T-helper 2 cell treated with Interferon-gamma antibody and Interleukin-4, amounts not matched to agents 100 ng/mL and 5 ng/mL, for 36 hours (primary cell): Measurements from ENCODE around the gene ABHD16A. TPM values are rescaled to one million over a fixed set of nuclear protein-coding genes. Genes with fewer than 3 reads are reported as not detected.

Source experiments
- intact Hi-C: fragments of 100-400 bp; cut with micrococcal nuclease; formaldehyde crosslinking; loops from one replicate; pipeline ENCODE4 v1.15.1; 2023
- total RNA-seq: library from RNA; stranded (reverse); gene quantifications from 2 replicates; pipeline ENCODE4 v1.2.3, GENCODE V29; 2022

ABHD16A gene
- total RNA-seq: 53.8 and 54.9 TPM in 2 replicates

GRCh38 chr6:31702819-31703716 lies at the start of gene ABHD16A:
Gene ABHD16A, minus strand, starts transcription at chr6:31703324. Its CDS starts 43 bp downstream, at chr6:31703281.
- intact Hi-C loops: loop anchor here (1.0 to 2.0 kb wide), 8 partner anchors 26 to 194 kb away; partner anchors contain the start of gene EHMT2

DNA sequence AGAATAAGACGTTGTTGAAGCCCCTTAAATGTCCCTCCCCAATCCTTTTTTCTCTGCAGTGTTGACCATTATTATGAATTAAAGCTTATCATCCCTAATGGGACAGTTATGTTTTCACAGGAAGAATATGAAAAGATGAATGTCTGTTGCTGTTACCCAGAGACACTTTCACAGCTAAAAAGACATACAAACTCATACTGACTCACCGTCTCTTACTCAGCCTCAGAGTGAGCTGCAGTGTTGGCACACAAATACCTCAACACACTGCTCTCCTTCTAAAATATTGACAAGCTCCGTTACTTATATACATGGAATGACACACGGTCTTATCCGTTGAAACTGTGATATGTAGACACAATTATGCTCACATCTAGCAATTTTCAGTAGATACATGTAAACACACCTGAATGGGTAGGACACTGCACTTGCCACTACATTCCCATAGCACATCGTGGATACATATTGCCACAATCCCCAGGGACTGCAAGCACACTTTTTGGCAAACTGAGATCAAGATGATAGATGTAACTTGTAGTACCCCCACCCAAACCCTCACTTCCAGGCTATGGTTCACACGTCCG lies 49.7 kb upstream of the ABHD16A start:
- intact Hi-C loops: no loop called here

GRCh38 chr6:31750411-31751022 lies 47.4 kb upstream of the ABHD16A start:
- intact Hi-C loops: no loop called here

DNA sequence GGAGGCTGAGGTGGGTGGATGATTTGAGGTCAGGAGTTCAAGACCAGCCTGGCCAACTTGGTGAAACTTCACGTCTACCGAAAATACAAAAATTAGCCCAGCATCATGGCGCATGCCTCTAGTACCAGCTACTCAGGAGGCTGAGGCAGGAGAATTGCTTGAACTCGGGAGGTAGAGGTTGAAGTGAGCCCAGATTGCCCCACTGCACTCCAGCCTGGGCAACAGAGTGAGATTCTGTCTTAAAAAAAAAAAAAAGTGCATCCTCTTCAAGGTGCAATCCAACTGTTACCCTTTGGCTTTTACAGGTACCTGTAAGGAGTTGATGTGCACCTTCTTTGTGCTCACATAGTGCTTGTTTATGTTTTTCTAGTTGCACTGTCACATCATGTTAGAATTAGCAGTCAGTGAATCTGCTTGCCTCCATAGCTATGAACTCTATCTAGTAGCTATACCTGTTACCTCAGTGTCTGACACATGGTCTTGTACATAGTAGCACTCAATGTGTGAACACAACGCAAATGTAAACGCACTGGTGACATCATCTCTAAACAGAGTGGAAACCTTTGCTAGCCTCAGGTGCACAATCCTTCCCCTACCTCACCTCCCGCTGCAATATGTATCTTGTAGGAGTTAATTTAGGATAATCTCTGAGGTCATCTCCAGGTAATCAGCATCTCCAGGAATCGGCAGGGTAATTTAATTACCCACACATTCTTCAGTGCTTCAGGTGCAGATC lies 46.3 kb upstream of the ABHD16A start:
- intact Hi-C loops: no loop called here

DNA sequence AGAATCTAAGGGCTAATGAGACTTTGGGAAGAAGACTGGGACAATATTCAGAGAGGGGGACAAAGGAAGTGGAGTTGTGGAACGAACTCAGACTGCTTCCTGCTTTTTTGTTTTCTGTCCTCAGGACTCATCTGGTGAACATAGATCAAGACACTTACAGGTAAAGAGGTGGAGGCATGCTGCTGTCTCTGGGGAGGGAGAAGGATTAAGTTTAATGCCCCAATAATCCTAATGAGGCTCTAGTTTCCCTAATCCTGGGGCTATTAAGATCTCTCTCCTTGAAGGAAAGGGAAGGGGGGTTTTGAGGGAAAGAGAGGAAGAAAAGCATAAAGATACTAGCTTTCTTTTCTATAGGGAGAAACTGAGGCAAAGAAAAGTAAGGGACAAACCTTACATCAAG lies 41.3 kb upstream of the ABHD16A start:
- intact Hi-C loops: no loop called here

DNA sequence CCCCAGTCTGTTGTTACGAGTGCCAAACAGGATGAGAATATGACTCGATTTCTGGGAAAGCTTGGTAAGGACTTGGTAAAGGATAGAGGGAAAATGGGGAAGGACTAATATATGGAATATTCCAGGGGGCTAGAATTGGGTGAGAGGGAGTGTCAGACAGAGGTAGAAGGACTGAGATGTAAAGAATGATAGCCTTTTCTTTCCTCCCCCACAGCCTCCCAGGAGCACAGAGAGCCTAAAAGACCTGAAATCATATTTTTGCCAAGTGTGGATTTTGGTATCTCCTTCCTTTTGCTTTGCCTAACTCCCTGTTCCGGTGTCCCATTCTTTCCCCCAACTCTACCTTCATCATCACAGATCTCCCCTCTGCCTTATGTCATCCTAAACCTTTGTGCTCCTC lies 39.8 kb upstream of the ABHD16A start:
- intact Hi-C loops: no loop called here

- intact Hi-C loops: no loop called here
These were observed 38.7 kb upstream of the ABHD16A start for GRCh38 chr6:31741815-31742214.

GRCh38 chr6:31740397-31741223 lies 37.5 kb upstream of the ABHD16A start:
- intact Hi-C loops: no loop called here

DNA sequence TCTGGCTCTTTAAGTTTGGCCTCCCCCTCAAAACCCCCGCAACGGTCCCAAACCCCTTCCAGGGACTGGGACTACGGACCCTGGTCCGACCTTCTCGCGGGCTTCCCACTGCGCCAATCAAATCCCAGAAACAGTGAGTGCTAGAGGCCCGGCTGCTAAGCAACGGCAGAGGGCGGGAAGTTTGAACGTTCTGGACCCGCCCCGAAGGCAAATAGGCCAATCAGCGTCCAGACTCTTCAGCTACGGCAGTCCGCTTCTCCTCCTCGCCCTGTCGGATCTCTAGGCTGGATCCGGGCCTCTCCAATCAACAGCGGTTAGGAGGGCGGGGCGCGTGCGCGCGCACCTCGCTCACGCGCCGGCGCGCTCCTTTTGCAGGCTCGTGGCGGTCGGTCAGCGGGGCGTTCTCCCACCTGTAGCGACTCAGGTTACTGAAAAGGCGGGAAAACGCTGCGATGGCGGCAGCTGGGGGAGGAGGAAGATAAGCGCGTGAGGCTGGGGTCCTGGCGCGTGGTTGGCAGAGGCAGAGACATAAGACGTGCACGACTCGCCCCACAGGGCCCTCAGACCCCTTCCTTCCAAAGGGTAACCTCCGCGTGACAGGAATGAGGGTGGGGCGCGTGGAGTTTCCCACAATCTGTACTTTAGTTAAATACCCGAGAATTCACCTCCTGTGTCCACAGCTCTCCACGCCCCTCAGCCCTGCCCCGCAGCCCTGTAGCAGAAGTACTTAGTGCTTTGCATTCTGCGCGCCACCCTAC lies 36.7 kb upstream of the ABHD16A start, which contains the start of gene MSH5:
Gene MSH5, plus strand, starts transcription at position 367 of the 758 bp plus-strand sequence. CDS start 462 bp downstream, outside the sequence.
- intact Hi-C loops: loop anchor here (1.0 to 10.0 kb wide), 8 partner anchors 37 to 1232 kb away; partner anchors contain the start of genes ABHD16A, AGPAT1, ATP6V1G2 and BAG6

DNA sequence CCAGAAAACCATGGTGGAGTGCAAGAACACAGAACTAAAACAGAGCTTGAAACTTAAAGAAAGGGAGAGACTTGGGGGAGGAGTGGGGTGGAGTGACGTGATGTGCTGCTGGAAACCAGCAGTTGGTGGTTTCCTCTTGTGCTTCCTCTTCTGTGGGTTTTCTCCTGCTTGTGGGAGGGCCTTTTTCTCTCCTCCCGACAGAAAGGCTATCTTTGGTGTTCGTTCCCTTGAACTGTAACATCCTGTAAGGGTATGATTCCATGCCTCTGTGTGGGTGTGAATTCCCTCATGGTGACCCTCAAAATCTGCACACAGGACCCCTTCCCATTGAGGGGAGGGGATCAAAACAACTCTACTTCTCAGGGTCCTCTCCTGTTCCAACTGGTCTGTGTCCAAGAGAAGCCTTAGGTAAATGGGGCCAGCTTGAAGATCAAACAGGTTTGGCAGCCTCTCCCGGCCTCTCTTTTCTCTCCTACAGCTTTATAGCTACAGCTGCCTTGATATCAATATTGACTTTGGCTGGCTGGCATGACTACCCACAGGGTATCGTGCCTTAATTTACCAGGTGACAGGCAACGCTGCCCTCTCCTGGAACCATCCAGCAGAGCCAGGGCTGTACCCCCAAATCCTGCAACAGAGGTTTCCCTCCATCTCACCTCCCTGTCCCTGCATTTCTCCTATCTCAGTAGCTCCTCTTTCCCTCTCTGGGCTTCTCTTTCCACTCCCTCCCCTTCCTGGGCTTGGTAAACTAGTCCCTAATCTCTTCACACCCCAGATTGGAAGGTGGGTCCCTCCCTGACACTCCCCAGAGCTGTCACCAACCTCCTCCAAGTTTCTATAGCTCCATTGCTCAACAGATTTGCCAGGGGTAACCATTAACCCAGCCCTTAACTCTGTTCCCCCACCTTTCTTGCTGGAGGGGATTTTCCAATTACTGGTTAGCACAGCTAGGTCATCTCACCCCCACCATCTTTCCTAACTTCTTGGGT lies 35.2 kb upstream of the ABHD16A start:
- intact Hi-C loops: loop anchor here (1.0 to 10.0 kb wide), 9 partner anchors 9 to 1234 kb away; partner anchors contain the start of genes AGPAT1, ATF6B, ATP6V1G2 and BAG6

GRCh38 chr6:31737315-31737990 lies 34.3 kb upstream of the ABHD16A start:
- intact Hi-C loops: loop anchor here (2.0 to 10.0 kb wide), 5 partner anchors 85 to 1235 kb away; partner anchors contain the start of genes AGPAT1, ATF6B, ATP6V1G2 and BAG6

DNA sequence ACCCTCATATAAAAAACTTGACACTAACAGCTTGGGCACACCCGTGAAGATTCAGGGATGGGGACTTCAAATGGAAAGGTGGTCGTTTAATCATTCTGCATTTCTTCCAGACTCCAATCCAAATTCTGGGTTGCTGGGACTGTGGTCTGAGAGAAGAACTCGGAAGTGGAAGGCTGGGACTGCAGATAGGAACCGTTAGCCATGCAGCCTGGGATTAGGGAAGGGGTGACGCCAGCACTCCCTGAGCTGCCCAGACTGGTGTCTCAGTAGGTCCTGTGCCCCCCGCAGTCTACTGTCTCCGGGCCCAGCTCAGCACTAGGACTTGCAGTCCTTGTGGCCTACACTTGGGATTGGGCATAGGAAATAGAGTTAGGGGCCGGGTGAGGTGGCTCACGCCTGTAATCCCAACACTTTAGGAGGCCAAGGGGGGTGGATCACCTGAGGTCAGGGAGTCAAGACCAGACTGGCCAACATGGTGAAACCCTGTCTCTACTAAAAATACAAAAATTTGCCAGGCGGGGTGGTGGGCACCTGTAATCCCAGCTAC lies 33.7 kb upstream of the ABHD16A start:
- intact Hi-C loops: loop anchor here (2.0 to 10.0 kb wide), 5 partner anchors 85 to 1235 kb away; partner anchors contain the start of genes AGPAT1, ATF6B, ATP6V1G2 and BAG6

DNA sequence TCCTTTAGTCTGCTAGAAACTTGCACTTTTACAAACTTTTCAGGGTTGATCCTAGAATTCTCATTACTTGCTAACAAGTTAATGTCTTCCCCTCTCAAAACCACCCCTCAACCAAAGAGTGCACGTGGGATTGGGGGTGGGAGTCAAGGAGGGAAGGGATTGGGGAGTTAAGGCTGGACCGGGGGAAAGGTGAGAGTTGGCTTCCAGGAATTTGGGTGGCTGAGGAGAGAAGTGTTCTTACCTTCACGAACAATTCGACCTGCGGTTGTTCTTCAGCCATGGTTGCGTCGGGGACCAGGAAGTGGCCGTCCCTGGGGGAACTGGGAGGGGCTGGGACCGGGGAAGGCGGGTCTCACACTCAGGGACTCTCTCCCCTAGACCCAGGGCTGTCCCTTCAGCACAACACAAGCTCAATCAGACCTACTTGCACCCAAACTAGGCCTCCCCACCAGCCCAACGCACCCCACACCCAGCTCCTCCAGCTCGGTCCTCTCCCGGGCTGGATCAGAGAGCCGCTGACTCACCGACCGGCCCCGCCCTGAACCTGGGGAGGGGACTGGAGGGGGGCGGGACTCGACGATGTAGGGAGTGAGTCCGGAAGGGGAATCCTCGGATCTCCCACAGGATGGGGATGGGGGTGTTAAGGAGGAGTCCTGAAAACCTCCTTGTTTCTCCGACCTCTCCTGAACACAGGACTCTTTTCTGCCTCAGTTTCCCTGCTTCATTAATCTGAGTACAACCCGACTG lies 33.1 kb upstream of the ABHD16A start, which contains the start of gene CLIC1:
Gene CLIC1, minus strand, starts transcription at position 510 of the 747 bp plus-strand sequence. Its CDS starts 230 bp downstream, at position 280.
- intact Hi-C loops: loop anchor here (2.0 to 10.0 kb wide), 5 partner anchors 84 to 1236 kb away; partner anchors contain the start of genes AGPAT1, ATF6B, ATP6V1G2 and BAG6

- intact Hi-C loops: loop anchor here (5.0 to 10.0 kb wide), 4 partner anchors 83 to 1237 kb away; partner anchors contain the start of genes AGPAT1, ATP6V1G2, BAG6 and DDX39B
These were observed 31.8 kb upstream of the ABHD16A start for GRCh38 chr6:31734821-31735406.

GRCh38 chr6:31734247-31734820 lies 31.2 kb upstream of the ABHD16A start:
- intact Hi-C loops: loop anchor here (10.0 kb wide), 2 partner anchors 190 to 440 kb away; partner anchors contain the start of genes AGPAT1, ATP6V1G2, DDX39B and NFKBIL1
